Natural killer cell treated with Interleukin-12 subunit alpha and Interleukin-12 subunit beta and Interleukin-15 and Interleukin-18, amount 100 ng/mL, for 72 hours (primary cell): Measurements from ENCODE around the gene ZFYVE9. TPM values are rescaled to one million over a fixed set of nuclear protein-coding genes. Genes with fewer than 3 reads are reported as not detected.
"Not testable (repeated sequence)": the region's sequence is repeated elsewhere in the genome, so short reads cannot be mapped to it uniquely, and the experiment has no call there.

Source experiments
- ATAC-seq, 2 donors: fragments of 150-1000 bp; cut with Tn5 transposase in 1 of 2; sonication (Bioruptor Pico), chemical (Tn5 transposase) in 1 of 2; 2 replicates each; pipeline ENCODE4 v1.10.0; 2021
- DNase-seq: peaks from one replicate; pipeline ENCODE4 v3.0.0; 2022; ENCODE audit warnings: low spot score
- H3K27ac Mint-ChIP-seq, 2 donors: 1 replicate in 1 of 2; 2 replicates in 1 of 2; pipeline ENCODE4 v1.8.0; 2022; ENCODE audit warnings: mixed read lengths in 2 of 2, mild to moderate bottlenecking in 1 of 2, moderate library complexity in 1 of 2
- H3K27me3 Mint-ChIP-seq, 2 donors: 1 replicate in 1 of 2; 2 replicates in 1 of 2; pipeline ENCODE4 v1.8.0; 2022; ENCODE audit warnings: mixed read lengths in 2 of 2
- H3K36me3 Mint-ChIP-seq: one replicate; pipeline ENCODE4 v1.8.0; 2022; ENCODE audit warnings: mixed read lengths
- H3K4me1 Mint-ChIP-seq, 2 donors: 1 replicate in 1 of 2; 2 replicates in 1 of 2; pipeline ENCODE4 v1.8.0; 2022; ENCODE audit warnings: low read depth in 2 of 2, mixed read lengths in 2 of 2, mild to moderate bottlenecking in 1 of 2
- H3K4me3 Mint-ChIP-seq: one replicate; pipeline ENCODE4 v1.8.0; 2022; ENCODE audit warnings: mixed read lengths
- H3K9me3 Mint-ChIP-seq: 2 replicates; pipeline ENCODE4 v1.8.0; 2022; ENCODE audit warnings: mixed read lengths
- total RNA-seq, 2 donors: library from RNA; stranded (reverse); gene quantifications; one replicate each; pipeline ENCODE4 v1.2.3, GENCODE V29; 2022

ZFYVE9 gene
- 1 to 10 TPM; 1.1 to 2.9 TPM for total RNA-seq

GRCh38 chr1:52141513-52142219 is at the start of gene ZFYVE9:
Gene ZFYVE9, plus strand, starts transcription at chr1:52142089. Its CDS starts 91,118 bp downstream, at chr1:52233207.
- DNase-seq, result peak; percentile 75
- Mint-ChIP-seq H3K4me1 (peaks cover 31 to 41% of the 10 kb centered on the region in 2 donors), H3K27me3 (peaks cover 17 to 32% of the 10 kb centered on the region in 2 donors), H3K9me3 (no peaks in the 10 kb centered on the region), H3K27ac (peak within 1 kb of the TSS in 1 of 2 donors; percentile 54), H3K4me3 (peak within 1 kb of the TSS; percentile 72), H3K36me3 (no peaks in the 10 kb centered on the region)
- peak; percentile 89 to 94 for ATAC-seq

- not testable (repeated sequence) for H3K4me1 Mint-ChIP-seq, ATAC-seq, H3K27ac Mint-ChIP-seq, DNase-seq, H3K9me3 Mint-ChIP-seq, H3K4me3 Mint-ChIP-seq, H3K36me3 Mint-ChIP-seq, H3K27me3 Mint-ChIP-seq
Observed at GRCh38 chr1:52094300-52094699, 47.6 kb upstream of the ZFYVE9 start.

- peaks cover 3 to 12% of the 10 kb centered on the region in 2 donors for H3K4me1 Mint-ChIP-seq
- no peaks in the 10 kb centered on the region for H3K36me3 Mint-ChIP-seq
- H3K27ac Mint-ChIP-seq, result peak overlapping the region in 1 of 2 donors; percentile 7
- H3K4me3 Mint-ChIP-seq, result no peak overlapping the region
- DNase-seq (no peak), ATAC-seq (no peak)
- no peaks in the 10 kb centered on the region for H3K9me3 Mint-ChIP-seq
- peaks cover 0 to 5% of the 10 kb centered on the region in 2 donors for H3K27me3 Mint-ChIP-seq
Observed at GRCh38 chr1:52096216-52096615, 45.7 kb upstream of the ZFYVE9 start.

- H3K4me1 Mint-ChIP-seq, result peaks cover 16 to 25% of the 10 kb centered on the region in 2 donors
Observed at GRCh38 chr1:52098139-52098871, 43.6 kb upstream of the ZFYVE9 start.

GRCh38 chr1:52102336-52103013 is 39.4 kb upstream of the ZFYVE9 start:
- peak overlapping the region; percentile 36 for H3K4me3 Mint-ChIP-seq
- peaks cover 18 to 26% of the 10 kb centered on the region in 2 donors for H3K4me1 Mint-ChIP-seq
- H3K9me3 Mint-ChIP-seq, result no peaks in the 10 kb centered on the region
- H3K27ac Mint-ChIP-seq, result peak overlapping the region; percentile 6 to 83
- no peak for DNase-seq
- peak; percentile 86 to 90 for ATAC-seq
- peaks cover 0 to 5% of the 10 kb centered on the region in 2 donors for H3K27me3 Mint-ChIP-seq
- no peaks in the 10 kb centered on the region for H3K36me3 Mint-ChIP-seq

More at GRCh38 chr1:52098139-52098871, 43.6 kb upstream of the ZFYVE9 start:
- DNase-seq (no peak), ATAC-seq (no peak)
- no peaks in the 10 kb centered on the region for H3K9me3 Mint-ChIP-seq
- no peak overlapping the region for H3K4me3 Mint-ChIP-seq
- H3K36me3 Mint-ChIP-seq, result no peaks in the 10 kb centered on the region
- H3K27ac Mint-ChIP-seq, result no peak overlapping the region
- peaks cover 0 to 5% of the 10 kb centered on the region in 2 donors for H3K27me3 Mint-ChIP-seq

GRCh38 chr1:52111492-52111891 is 30.4 kb upstream of the ZFYVE9 start:
- Mint-ChIP-seq H3K4me1 (no peaks in the 10 kb centered on the region), H3K27ac (no peak overlapping the region), H3K9me3 (no peaks in the 10 kb centered on the region), H3K27me3 (peaks cover 0 to 2% of the 10 kb centered on the region in 2 donors), H3K36me3 (no peaks in the 10 kb centered on the region), H3K4me3 (no peak overlapping the region)
- ATAC-seq (no peak), DNase-seq (no peak)

GRCh38 chr1:52112489-52112888 is 29.4 kb upstream of the ZFYVE9 start:
- Mint-ChIP-seq H3K4me3 (no peak overlapping the region), H3K27ac (peak overlapping the region in 1 of 2 donors; percentile 11), H3K27me3 (peaks cover 0 to 2% of the 10 kb centered on the region in 2 donors), H3K4me1 (no peaks in the 10 kb centered on the region), H3K9me3 (no peaks in the 10 kb centered on the region), H3K36me3 (no peaks in the 10 kb centered on the region)
- ATAC-seq (no peak), DNase-seq (no peak)

GRCh38 chr1:52119301-52120079 is 22.4 kb upstream of the ZFYVE9 start:
- Mint-ChIP-seq H3K27ac (no peak overlapping the region), H3K9me3 (no peaks in the 10 kb centered on the region), H3K36me3 (no peaks in the 10 kb centered on the region), H3K27me3 (peaks cover 8 to 17% of the 10 kb centered on the region in 2 donors), H3K4me3 (no peak overlapping the region), H3K4me1 (no peaks in the 10 kb centered on the region)
- no peak for DNase-seq
- no peak for ATAC-seq

- ATAC-seq (no peak), DNase-seq (no peak)
- no peak overlapping the region for H3K4me3 Mint-ChIP-seq
- no peaks in the 10 kb centered on the region for H3K9me3 Mint-ChIP-seq
- H3K27me3 Mint-ChIP-seq, result peaks cover 20 to 36% of the 10 kb centered on the region in 2 donors
- no peaks in the 10 kb centered on the region for H3K4me1 Mint-ChIP-seq
- H3K27ac Mint-ChIP-seq, result no peak overlapping the region
- no peaks in the 10 kb centered on the region for H3K36me3 Mint-ChIP-seq
Observed at GRCh38 chr1:52122384-52122783, 19.5 kb upstream of the ZFYVE9 start.

- Mint-ChIP-seq H3K36me3 (no peaks in the 10 kb centered on the region), H3K4me1 (no peaks in the 10 kb centered on the region), H3K4me3 (no peak overlapping the region), H3K9me3 (no peaks in the 10 kb centered on the region), H3K27ac (no peak overlapping the region), H3K27me3 (peaks cover 29 to 49% of the 10 kb centered on the region in 2 donors)
- no peak for ATAC-seq
- no peak for DNase-seq
Observed at GRCh38 chr1:52123622-52124021, 18.3 kb upstream of the ZFYVE9 start.

GRCh38 chr1:52125736-52126359 is 16.0 kb upstream of the ZFYVE9 start:
- Mint-ChIP-seq H3K36me3 (no peaks in the 10 kb centered on the region), H3K27me3 (peaks cover 30 to 44% of the 10 kb centered on the region in 2 donors), H3K27ac (no peak overlapping the region), H3K9me3 (no peaks in the 10 kb centered on the region), H3K4me1 (no peaks in the 10 kb centered on the region), H3K4me3 (no peak overlapping the region)
- DNase-seq, result no peak
- no peak for ATAC-seq

- Mint-ChIP-seq H3K36me3 (no peaks in the 10 kb centered on the region), H3K27ac (no peak overlapping the region), H3K4me3 (no peak overlapping the region), H3K9me3 (no peaks in the 10 kb centered on the region), H3K27me3 (peaks cover 31 to 41% of the 10 kb centered on the region in 2 donors), H3K4me1 (no peaks in the 10 kb centered on the region)
- ATAC-seq, result peak in 1 of 2 donors; percentile 50
- DNase-seq, result no peak
Observed at GRCh38 chr1:52127181-52128180, 14.4 kb upstream of the ZFYVE9 start.
